ENCODE measurements around the gene MSANTD2. TPM values are rescaled to one million over a fixed set of nuclear protein-coding genes. Genes with fewer than 3 reads are reported as not detected.

MSANTD2 gene
- total and polyA plus RNA-seq, 2 of the 4 experiments (the other 2 are of a cell fraction), result 5.0 to 6.0 TPM

DNA sequence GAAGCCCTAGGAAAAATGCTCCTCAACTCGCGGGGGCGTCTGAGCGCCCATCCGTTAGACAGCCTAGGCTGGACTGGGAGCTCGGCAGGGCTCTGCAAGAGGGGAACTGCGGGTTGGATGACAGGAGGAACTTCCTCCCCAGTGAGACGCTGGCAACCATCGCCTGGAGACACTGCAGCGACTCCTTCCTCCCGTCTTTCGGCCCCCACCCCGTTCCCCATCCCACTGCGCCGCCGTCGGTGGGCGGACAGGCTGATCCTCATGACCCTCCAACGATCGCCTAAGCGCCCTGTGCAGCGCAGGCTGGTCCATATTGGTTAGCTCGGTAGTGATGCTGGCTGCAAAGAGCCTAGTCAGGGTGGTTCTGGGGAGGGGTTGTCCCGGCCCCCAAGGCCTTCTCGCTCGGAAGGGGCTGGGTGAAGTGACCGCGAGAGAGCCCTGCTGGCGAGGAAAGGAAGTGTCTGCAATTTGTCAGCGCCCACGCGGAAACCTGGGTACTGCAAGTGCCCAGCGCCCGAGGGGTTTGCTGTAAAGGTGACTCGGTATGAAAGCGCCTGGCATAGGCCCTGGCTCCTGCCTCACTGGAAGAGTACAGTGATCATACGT lies 59.8 kb downstream of the MSANTD2 start:
- Histone ChIP-seq H3K36me3 (ENCODE audit: control insufficient read depth, insufficient read depth, low read length) (no peaks in the 10 kb centered on the region), H3K4me1 (ENCODE audit: control insufficient read depth, insufficient read depth, low read length) (peaks cover 2% of the 10 kb centered on the region; the same call in 1 of the 2 replicates), H2BK20ac (ENCODE audit: low read depth, low read length) (no peak overlapping the region), H3K18ac (ENCODE audit: low read depth, low read length) (no peak overlapping the region), H2BK5ac (ENCODE audit: low read depth, low read length, poor library complexity, severe bottlenecking) (no peak overlapping the region), H3K4ac (ENCODE audit: low read depth, low read length) (no peak overlapping the region), H3K79me1 (ENCODE audit: low read depth in 1 of 2, low read length in 2 of 2) (peaks cover 0 to 7% of the 10 kb centered on the region in 2 experiments; a peak in 2 of 4 replicates), H3K4me2 (ENCODE audit: low read depth, low read length) (peak overlapping the region; percentile 84), H3K14ac (replicated peaks; ENCODE audit: low read depth, low read length) (0 out of 2 replicates have a peak overlapping the region, but pooled peaks have one; percentile 4), H3K9ac (ENCODE audit: low read depth, low read length) (0 out of 2 replicates have a peak overlapping the region, but pooled peaks have one; percentile 5), H3K9me1 (ENCODE audit: insufficient read depth, low read length) (0 out of 2 replicates have a peak, but pooled peaks cover 3% of the 10 kb centered on the region), H2AFZ (replicated peaks; ENCODE audit: low read length, poor library complexity) (peak overlapping the region; percentile 93), H4K20me1 (ENCODE audit: insufficient read depth, low read length) (no peaks in the 10 kb centered on the region), H3K56ac (ENCODE audit: extremely low read depth, insufficient read depth, low read length) (no peak overlapping the region), H3K9me3 (ENCODE audit: control insufficient read depth, insufficient read depth, low read length) (no peaks in the 10 kb centered on the region), H3K27me3 (ENCODE audit: control insufficient read depth, insufficient read depth, low read length) (peaks cover 16% of the 10 kb centered on the region), H3K27ac (ENCODE audit: insufficient read depth, low read length) (no peak overlapping the region; the same call in 1 of the 2 replicates), H2AK5ac (ENCODE audit: low read depth, low read length) (peak overlapping the region; percentile 53; the same call in 1 of the 2 replicates), H4K8ac (ENCODE audit: low read depth in 2 of 2, low read length in 2 of 2) (no peak overlapping the region), H3K4me3 (ENCODE audit: insufficient read depth, low read depth, low read length) (peak overlapping the region; percentile 52), H3K23ac (ENCODE audit: low read depth, low read length) (peak overlapping the region; percentile 65), H2AK9ac (replicated peaks; ENCODE audit: low read depth, low read length, poor library complexity) (peak overlapping the region; percentile 79), H2BK15ac (ENCODE audit: low read depth, low read length) (no peak overlapping the region), H4K5ac (ENCODE audit: low read depth, low read length) (no peak overlapping the region), H2BK120ac (ENCODE audit: low read depth, low read length) (no peak overlapping the region), H4K91ac (ENCODE audit: insufficient read depth, low read depth, low read length) (no peak overlapping the region)
- intact Hi-C loops (cut with micrococcal nuclease) (loop anchor here (10.0 kb wide), 1 partner anchor 66 kb away; the partner anchor contains the start of genes SIAE and SPA17), in situ Hi-C loops (cut with MboI; ENCODE audit: low sequenced_read_pairs) (no loop called here), dilution Hi-C loops (cut with HindIII; ENCODE audit: low sequenced_read_pairs, unreplicated experiment) (no loop called here)
- POLR2A ChIA-PET (ENCODE audit: unreplicated experiment), result no interaction called here
- no peak for DNase-seq
- WGBS, 2 experiments (ENCODE audit: extremely low coverage in 2 of 2, insufficient read length in 1 of 2), result no CpG with 5 or more reads among the region's 37 CpGs
- BruUV-seq (replicated peaks), result no TSS peak
- CTCF ChIA-PET, result no interaction called here
- ATAC-seq (ENCODE audit: low read depth), result peak; percentile 38
- TF ChIP-seq, protein P1, sequence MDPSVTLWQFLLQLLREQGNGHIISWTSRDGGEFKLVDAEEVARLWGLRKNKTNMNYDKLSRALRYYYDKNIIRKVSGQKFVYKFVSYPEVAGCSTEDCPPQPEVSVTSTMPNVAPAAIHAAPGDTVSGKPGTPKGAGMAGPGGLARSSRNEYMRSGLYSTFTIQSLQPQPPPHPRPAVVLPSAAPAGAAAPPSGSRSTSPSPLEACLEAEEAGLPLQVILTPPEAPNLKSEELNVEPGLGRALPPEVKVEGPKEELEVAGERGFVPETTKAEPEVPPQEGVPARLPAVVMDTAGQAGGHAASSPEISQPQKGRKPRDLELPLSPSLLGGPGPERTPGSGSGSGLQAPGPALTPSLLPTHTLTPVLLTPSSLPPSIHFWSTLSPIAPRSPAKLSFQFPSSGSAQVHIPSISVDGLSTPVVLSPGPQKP (IDR thresholded peaks at IDR 0.05; ENCODE audit: borderline replicate concordance, low read depth, low read length), result no peak
- TF ChIP-seq, protein P2, sequence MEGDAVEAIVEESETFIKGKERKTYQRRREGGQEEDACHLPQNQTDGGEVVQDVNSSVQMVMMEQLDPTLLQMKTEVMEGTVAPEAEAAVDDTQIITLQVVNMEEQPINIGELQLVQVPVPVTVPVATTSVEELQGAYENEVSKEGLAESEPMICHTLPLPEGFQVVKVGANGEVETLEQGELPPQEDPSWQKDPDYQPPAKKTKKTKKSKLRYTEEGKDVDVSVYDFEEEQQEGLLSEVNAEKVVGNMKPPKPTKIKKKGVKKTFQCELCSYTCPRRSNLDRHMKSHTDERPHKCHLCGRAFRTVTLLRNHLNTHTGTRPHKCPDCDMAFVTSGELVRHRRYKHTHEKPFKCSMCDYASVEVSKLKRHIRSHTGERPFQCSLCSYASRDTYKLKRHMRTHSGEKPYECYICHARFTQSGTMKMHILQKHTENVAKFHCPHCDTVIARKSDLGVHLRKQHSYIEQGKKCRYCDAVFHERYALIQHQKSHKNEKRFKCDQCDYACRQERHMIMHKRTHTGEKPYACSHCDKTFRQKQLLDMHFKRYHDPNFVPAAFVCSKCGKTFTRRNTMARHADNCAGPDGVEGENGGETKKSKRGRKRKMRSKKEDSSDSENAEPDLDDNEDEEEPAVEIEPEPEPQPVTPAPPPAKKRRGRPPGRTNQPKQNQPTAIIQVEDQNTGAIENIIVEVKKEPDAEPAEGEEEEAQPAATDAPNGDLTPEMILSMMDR (conservative IDR thresholded peaks at IDR 0.05; ENCODE audit: low read depth, low read length), result peak; percentile 45
- TF ChIP-seq RCOR1 (IDR thresholded peaks at IDR 0.05; ENCODE audit: insufficient replicate concordance, low read length) (no peak), MXI1 (IDR thresholded peaks at IDR 0.05; ENCODE audit: borderline replicate concordance, low read depth, low read length) (no peak), MAFK (IDR thresholded peaks at IDR 0.05; ENCODE audit: low read depth, low read length) (no peak), CHD1 (IDR thresholded peaks at IDR 0.05; ENCODE audit: low read depth, low read length) (no peak), RAD21 (IDR thresholded peaks at IDR 0.05; ENCODE audit: low read length) (no peak), RFX5 (IDR thresholded peaks at IDR 0.05; ENCODE audit: low read depth, low read length) (no peak), CEBPB (IDR thresholded peaks at IDR 0.05; ENCODE audit: low read depth, low read length) (no peak), MAZ (IDR thresholded peaks at IDR 0.05; ENCODE audit: borderline replicate concordance, low read depth, low read length) (no peak), BHLHE40 (IDR thresholded peaks at IDR 0.05; ENCODE audit: low read depth, low read length) (no peak), SMC3 (IDR thresholded peaks at IDR 0.05; ENCODE audit: low read depth, low read length) (0 out of 2 replicates have a peak, but pooled peaks have one; percentile 2), NFE2L2 (IDR thresholded peaks at IDR 0.05; ENCODE audit: low read depth, low read length) (no peak), POLR2A (IDR thresholded peaks at IDR 0.05; ENCODE audit: low read depth, low read length) (no peak)
- TF ChIP-seq, protein P3, sequence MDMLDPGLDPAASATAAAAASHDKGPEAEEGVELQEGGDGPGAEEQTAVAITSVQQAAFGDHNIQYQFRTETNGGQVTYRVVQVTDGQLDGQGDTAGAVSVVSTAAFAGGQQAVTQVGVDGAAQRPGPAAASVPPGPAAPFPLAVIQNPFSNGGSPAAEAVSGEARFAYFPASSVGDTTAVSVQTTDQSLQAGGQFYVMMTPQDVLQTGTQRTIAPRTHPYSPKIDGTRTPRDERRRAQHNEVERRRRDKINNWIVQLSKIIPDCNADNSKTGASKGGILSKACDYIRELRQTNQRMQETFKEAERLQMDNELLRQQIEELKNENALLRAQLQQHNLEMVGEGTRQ (IDR thresholded peaks at IDR 0.05; ENCODE audit: low read depth, low read length), result no peak
